GM13977 (cell line): ENCODE data around the gene PARPBP.
A peak's percentile ranks its signal among the peaks of the same experiment; 100 is the strongest.

Source experiments
- DNase-seq: peaks from one replicate; pipeline ENCODE4 v3.0.0; 2012; ENCODE audit warnings: low spot score
- CTCF ChIP-seq: IDR thresholded peaks from 2 replicates; pipeline ENCODE4 v1.5.1; 2012; ENCODE audit warnings: mild to moderate bottlenecking, control low read depth; ENCODE audit not compliant: insufficient read depth; ENCODE audit errors: extremely low read depth, missing control alignments
- in situ Hi-C: fragments of 300-500 bp; cut with MboI; formaldehyde crosslinking; loops from one replicate; pipeline ENCODE4 v1.12.0; 2022; ENCODE audit warnings: low sequenced_read_pairs, low pct_unique_long_range_greater_than_20kb, mixed read lengths, inconsistent platforms; ENCODE audit not compliant: unreplicated experiment

Gene PARPBP

GRCh38 chr12:102167821-102168604, 48.0 kb downstream of the PARPBP start:
- DNase-seq, result peak; percentile 15
- no peak for TF ChIP-seq CTCF
- in situ Hi-C loops, result no loop called here

GRCh38 chr12:102169922-102170621, 50.1 kb downstream of the PARPBP start:
- DNase-seq, result peak; percentile 20
- TF ChIP-seq CTCF, result peak; percentile 72
- in situ Hi-C loops, result no loop called here

GRCh38 chr12:102171951-102172350, 52.0 kb downstream of the PARPBP start:
- no peak for TF ChIP-seq CTCF
- in situ Hi-C loops, result no loop called here

GRCh38 chr12:102172436-102172835, 52.5 kb downstream of the PARPBP start:
- no peak for TF ChIP-seq CTCF
- in situ Hi-C loops, result no loop called here
- DNase-seq, result no peak

More at GRCh38 chr12:102171951-102172350, 52.0 kb downstream of the PARPBP start:
- DNase-seq, result no peak

- in situ Hi-C loops, result no loop called here
- no peak for TF ChIP-seq CTCF
- no peak for DNase-seq
Observed at GRCh38 chr12:102174117-102174516, 54.1 kb downstream of the PARPBP start.

GRCh38 chr12:102174761-102175160, 54.8 kb downstream of the PARPBP start:
- TF ChIP-seq CTCF, result no peak
- DNase-seq, result no peak
- in situ Hi-C loops, result no loop called here
